Upper lobe of left lung (tissue), 4 donors: ENCODE results near the gene MAP7D1.

Experiments
- CTCF ChIP-seq, 6 experiments: fragments of 450-650 bp in 4 of 6; fragments of 200-600 bp in 2 of 6; sonication (generic) in 2 of 6; IDR thresholded peaks; one replicate each; pipeline ENCODE4 v1.5.1; 2016 to 2019; ENCODE audit warnings: antibody characterized with exemption in 6 of 6
- EP300 ChIP-seq, 4 donors: sonication (generic); formaldehyde crosslinking; IDR thresholded peaks; one replicate each; pipeline ENCODE4 v1.5.1; 2017; ENCODE audit warnings: antibody characterized with exemption in 4 of 4, control low read depth in 2 of 4
- POLR2A ChIP-seq, 4 donors: fragments of 450-650 bp; IDR thresholded peaks; one replicate each; pipeline ENCODE4 v1.5.1; 2016 to 2017; ENCODE audit warnings: antibody characterized with exemption in 4 of 4, mild to moderate bottlenecking in 2 of 4

- TF ChIP-seq POLR2A (IDR thresholded peaks at IDR 0.05) (no peak), CTCF (IDR thresholded peaks at IDR 0.05) (no peak), EP300 (IDR thresholded peaks at IDR 0.05) (no peak)
Observed at GRCh38 chr1:36143424-36143823, 12.5 kb upstream of the MAP7D1 start.
